Breast epithelium (tissue), 4 donors: ENCODE data around the gene TSPAN32. TPM values are rescaled to one million over a fixed set of nuclear protein-coding genes. Genes with fewer than 3 reads are reported as not detected.
"Not testable (repeated sequence)": the region's sequence is repeated elsewhere in the genome, so short reads cannot be mapped to it uniquely, and the experiment has no call there.

Experiments
- DNase-seq, 2 donors: peaks; one replicate each; pipeline ENCODE4 v3.0.0-alpha.2; 2019; ENCODE audit warnings: low spot score in 2 of 2
- H3K27ac ChIP-seq, 2 donors: fragments of 200-600 bp; sonication (generic) in 1 of 2; one replicate each; pipeline ENCODE4 v1.5.1; 2016 to 2019; ENCODE audit warnings: mild to moderate bottlenecking in 1 of 2
- H3K27me3 ChIP-seq, 2 donors: fragments of 200-600 bp; sonication (generic) in 1 of 2; one replicate each; pipeline versions ENCODE4 v1.5.1 to v1.6.0; 2017 to 2019; ENCODE audit warnings: control low read depth in 1 of 2, mild to moderate bottlenecking in 1 of 2
- H3K36me3 ChIP-seq: fragments of 200-600 bp; one replicate; pipeline ENCODE4 v1.5.1; 2019
- H3K4me1 ChIP-seq, 2 donors: fragments of 200-600 bp; sonication (generic); one replicate each; pipeline ENCODE4 v1.5.1; 2016 to 2019; ENCODE audit warnings: control low read depth in 1 of 2
- H3K4me3 ChIP-seq, 3 donors: fragments of 200-600 bp; sonication (generic); 1 replicate in 2 of 3; 2 replicates in 1 of 3; pipeline ENCODE4 v1.5.1; 2016 to 2019; ENCODE audit warnings: mild to moderate bottlenecking in 3 of 3, moderate library complexity in 2 of 3
- H3K9me3 ChIP-seq, 2 donors: fragments of 200-600 bp; sonication (generic) in 1 of 2; one replicate each; pipeline ENCODE4 v1.5.1; 2016 to 2019; ENCODE audit warnings: control low read depth in 1 of 2
- POLR2A ChIP-seq: fragments of 450-650 bp; IDR thresholded peaks from one replicate; pipeline ENCODE4 v1.6.1; 2016; ENCODE audit warnings: antibody characterized with exemption, mild to moderate bottlenecking, moderate library complexity
- POLR2AphosphoS5 ChIP-seq, 3 donors: sonication (generic); formaldehyde crosslinking; IDR thresholded peaks; one replicate each; pipeline ENCODE4 v1.6.1; 2017; ENCODE audit warnings: antibody characterized with exemption in 3 of 3
- intact Hi-C: fragments of 100-400 bp; cut with DNase I; formaldehyde crosslinking; loops from one replicate; pipeline ENCODE4 v1.15.1; 2023; ENCODE audit warnings: low total_unique reads
- total RNA-seq, 3 donors: library from RNA; depleted of rRNA; stranded (reverse); fragments of >200 nt; gene quantifications; one replicate each; pipeline ENCODE4 v1.1.0, GENCODE V29; 2016
- TF ChIP-seq, protein P1 (sequence below), 3 donors: fragments of 450-650 bp; IDR thresholded peaks; one replicate each; pipeline ENCODE4 v1.5.1; 2016 to 2017; ENCODE audit warnings: antibody characterized with exemption in 3 of 3, mild to moderate bottlenecking in 3 of 3, moderate library complexity in 3 of 3

The TSPAN32 gene
- total RNA-seq, 3 donors from 2014 or later = 0.33 to 2.4 (median 1.0) TPM

DNA sequence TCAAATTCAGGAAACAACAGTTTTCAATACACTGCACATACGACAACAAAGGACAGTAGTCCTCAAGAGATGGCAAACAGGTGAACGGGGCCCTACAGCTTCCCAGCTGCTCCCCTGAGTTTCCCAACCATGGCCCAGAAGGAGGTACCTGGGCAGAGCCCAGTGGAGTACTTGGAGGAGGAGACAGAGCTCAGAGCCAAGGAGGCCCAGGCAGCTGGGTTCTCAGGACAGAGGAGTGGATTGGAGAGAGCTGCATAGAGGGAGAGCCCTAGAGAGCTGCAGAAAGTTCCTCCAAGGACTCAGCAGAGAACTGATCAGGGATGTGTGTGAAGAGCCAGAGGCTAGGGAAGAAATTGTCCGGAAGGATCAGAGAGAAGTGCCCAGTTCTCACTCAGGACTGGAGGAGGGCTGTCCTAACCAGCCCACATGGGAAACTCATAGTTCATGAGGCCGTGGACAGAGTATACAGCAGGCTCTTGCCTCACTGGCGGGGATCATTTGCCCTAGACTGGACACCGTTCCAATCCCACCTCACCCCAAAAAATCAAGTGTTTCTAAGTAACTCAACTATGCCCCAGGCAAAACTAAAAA lies 23.8 kb upstream of the TSPAN32 start:
- TF ChIP-seq, protein P1, sequence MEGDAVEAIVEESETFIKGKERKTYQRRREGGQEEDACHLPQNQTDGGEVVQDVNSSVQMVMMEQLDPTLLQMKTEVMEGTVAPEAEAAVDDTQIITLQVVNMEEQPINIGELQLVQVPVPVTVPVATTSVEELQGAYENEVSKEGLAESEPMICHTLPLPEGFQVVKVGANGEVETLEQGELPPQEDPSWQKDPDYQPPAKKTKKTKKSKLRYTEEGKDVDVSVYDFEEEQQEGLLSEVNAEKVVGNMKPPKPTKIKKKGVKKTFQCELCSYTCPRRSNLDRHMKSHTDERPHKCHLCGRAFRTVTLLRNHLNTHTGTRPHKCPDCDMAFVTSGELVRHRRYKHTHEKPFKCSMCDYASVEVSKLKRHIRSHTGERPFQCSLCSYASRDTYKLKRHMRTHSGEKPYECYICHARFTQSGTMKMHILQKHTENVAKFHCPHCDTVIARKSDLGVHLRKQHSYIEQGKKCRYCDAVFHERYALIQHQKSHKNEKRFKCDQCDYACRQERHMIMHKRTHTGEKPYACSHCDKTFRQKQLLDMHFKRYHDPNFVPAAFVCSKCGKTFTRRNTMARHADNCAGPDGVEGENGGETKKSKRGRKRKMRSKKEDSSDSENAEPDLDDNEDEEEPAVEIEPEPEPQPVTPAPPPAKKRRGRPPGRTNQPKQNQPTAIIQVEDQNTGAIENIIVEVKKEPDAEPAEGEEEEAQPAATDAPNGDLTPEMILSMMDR (IDR thresholded peaks at IDR 0.05) = no peak
- TF ChIP-seq POLR2A = no peak
- no peak for TF ChIP-seq POLR2AphosphoS5 (IDR thresholded peaks at IDR 0.05)
- intact Hi-C loops = loop anchor here (1.0 kb wide), 1 partner anchor 83 kb away; no protein-coding TSS in a partner anchor
- H3K4me1 ChIP-seq = no peaks in the 10 kb centered on the region
- peak in 1 of 2 donors; percentile 15 for DNase-seq
- H3K36me3 ChIP-seq = no peaks in the 10 kb centered on the region
- H3K4me3 ChIP-seq = no peak overlapping the region
- H3K9me3 ChIP-seq = peaks cover 0 to 11% of the 10 kb centered on the region in 2 donors
- peak overlapping the region in 1 of 2 donors; percentile 40 for H3K27ac ChIP-seq
- no peaks in the 10 kb centered on the region for H3K27me3 ChIP-seq

DNA sequence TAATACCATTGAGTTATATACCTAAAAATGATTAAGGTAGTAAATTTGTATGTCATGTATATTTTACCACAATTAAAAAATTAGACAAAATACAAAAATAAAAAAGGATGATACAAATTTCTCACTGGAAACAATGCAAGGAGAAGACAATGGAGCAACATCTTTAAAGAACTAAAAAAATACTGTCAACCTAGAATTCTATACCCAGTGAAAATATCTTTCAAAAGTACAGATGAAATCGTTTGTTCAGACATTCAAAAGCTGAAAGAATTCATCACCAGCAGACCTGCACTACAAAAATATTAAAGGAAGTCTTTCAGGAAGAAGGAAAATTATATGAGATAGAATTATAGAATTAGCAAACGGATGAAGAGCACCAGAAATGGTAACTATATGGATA lies 21.6 kb upstream of the TSPAN32 start:
- Histone ChIP-seq H3K27ac (no peak overlapping the region), H3K9me3 (peaks cover 0 to 13% of the 10 kb centered on the region in 2 donors), H3K27me3 (no peaks in the 10 kb centered on the region), H3K4me3 (no peak overlapping the region), H3K36me3 (no peaks in the 10 kb centered on the region), H3K4me1 (no peaks in the 10 kb centered on the region)
- TF ChIP-seq POLR2AphosphoS5 (IDR thresholded peaks at IDR 0.05) (no peak), POLR2A (no peak)
- TF ChIP-seq, protein P1 (IDR thresholded peaks at IDR 0.05) = no peak
- intact Hi-C loops = no loop called here
- DNase-seq = no peak

DNA sequence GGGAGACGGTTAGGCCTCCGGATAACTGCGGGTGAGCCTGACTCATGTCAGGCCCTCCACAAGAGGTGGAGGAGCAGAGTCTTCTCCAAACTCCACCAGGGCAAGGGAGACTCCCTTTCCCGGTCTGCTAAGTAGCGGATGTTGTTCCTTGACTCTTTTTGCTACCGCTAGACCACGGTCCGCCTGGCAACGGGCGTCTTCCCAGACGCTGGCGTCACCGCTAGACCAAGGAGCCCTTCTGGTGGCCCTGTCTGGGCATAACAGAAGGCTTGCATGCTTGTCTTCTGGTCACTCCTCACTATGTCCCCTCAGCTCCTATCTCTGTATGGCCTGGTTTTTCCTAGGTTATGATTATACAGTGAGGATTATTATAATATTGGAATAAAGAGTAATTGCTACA lies 15.5 kb upstream of the TSPAN32 start:
- intact Hi-C loops, H3K4me1 ChIP-seq, H3K36me3 ChIP-seq, H3K27me3 ChIP-seq, H3K9me3 ChIP-seq, H3K27ac ChIP-seq, DNase-seq, H3K4me3 ChIP-seq: not testable (repeated sequence)

DNA sequence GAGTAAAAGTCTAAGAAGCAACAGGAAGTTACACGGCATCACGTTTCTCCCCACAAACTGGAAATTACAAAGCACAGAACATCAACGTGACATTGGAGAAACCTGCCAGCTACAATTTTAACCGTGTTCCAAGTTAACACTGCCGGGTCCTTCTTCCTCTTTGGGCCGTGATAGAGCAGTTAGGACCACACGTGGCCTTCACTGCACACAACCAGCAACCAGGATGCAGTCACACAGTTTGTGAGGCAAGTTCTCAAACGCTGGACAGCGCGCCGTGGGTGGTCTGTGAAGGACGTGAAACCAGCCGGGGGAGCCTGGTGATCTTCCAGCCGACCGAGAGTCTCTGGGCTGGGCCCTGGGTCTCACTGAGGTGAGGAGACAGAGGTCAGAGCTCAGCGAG lies 14.7 kb upstream of the TSPAN32 start:
- peaks cover 0 to 9% of the 10 kb centered on the region in 2 donors for H3K9me3 ChIP-seq
- peak in 1 of 2 donors; percentile 42 for DNase-seq
- H3K27me3 ChIP-seq = no peaks in the 10 kb centered on the region
- H3K4me1 ChIP-seq = no peaks in the 10 kb centered on the region
- H3K27ac ChIP-seq = peak overlapping the region in 1 of 2 donors; percentile 38
- H3K4me3 ChIP-seq = no peak overlapping the region
- no peak for TF ChIP-seq POLR2AphosphoS5 (IDR thresholded peaks at IDR 0.05)
- TF ChIP-seq, protein P1 (IDR thresholded peaks at IDR 0.05) = no peak
- no peak for TF ChIP-seq POLR2A
- intact Hi-C loops = no loop called here
- no peaks in the 10 kb centered on the region for H3K36me3 ChIP-seq

DNA sequence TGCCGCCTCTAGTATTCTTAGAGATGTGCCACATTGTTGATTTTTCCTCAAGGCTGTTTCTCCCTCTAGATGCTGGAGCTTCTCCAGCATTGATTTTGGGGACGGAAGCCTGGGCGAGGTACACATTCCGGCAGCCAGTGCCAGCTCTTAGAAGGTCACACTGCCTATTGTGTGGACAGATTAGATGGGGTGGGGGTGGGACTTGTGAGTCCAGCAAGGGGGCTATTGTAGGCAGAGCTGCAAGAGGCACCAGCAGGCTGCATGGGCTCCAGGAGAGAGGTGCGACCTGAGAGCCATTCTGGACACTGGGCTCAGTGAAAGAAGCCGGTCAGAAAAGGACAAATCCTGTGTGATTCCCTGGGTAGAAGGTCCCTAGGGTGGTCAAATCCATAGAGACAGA lies 12.5 kb upstream of the TSPAN32 start:
- DNase-seq = peak in 1 of 2 donors; percentile 31
- TF ChIP-seq POLR2AphosphoS5 (IDR thresholded peaks at IDR 0.05) = no peak
- no peak for TF ChIP-seq POLR2A
- TF ChIP-seq, protein P1 (IDR thresholded peaks at IDR 0.05) = no peak

More for the DNA sequence above, 12.5 kb upstream of the TSPAN32 start:
- Histone ChIP-seq H3K4me3 (no peak overlapping the region), H3K4me1 (no peaks in the 10 kb centered on the region), H3K36me3 (no peaks in the 10 kb centered on the region), H3K27me3 (no peaks in the 10 kb centered on the region), H3K9me3 (no peaks in the 10 kb centered on the region), H3K27ac (no peak overlapping the region)
- intact Hi-C loops = no loop called here
